ENCODE data around the gene LACC1.

- TF ChIP-seq POLR2A (IDR thresholded peaks at IDR 0.05), result no peak
- TF ChIP-seq POLR2AphosphoS5 (IDR thresholded peaks at IDR 0.05), result no peak
- no peak for TF ChIP-seq CTCF (IDR thresholded peaks at IDR 0.05)
- TF ChIP-seq EP300 (IDR thresholded peaks at IDR 0.05), result no peak
Measured at GRCh38 chr13:43942286-43942685, 62.6 kb downstream of the LACC1 start.
